Epithelial cell of proximal tubule (primary cell): ENCODE measurements around the gene SLC26A2. TPM values are rescaled to one million over a fixed set of nuclear protein-coding genes. Genes with fewer than 3 reads are reported as not detected.

Experiments used
- DNase-seq: peaks from one replicate; pipeline ENCODE4 v3.0.0-alpha.2; 2011; ENCODE audit warnings: low read depth
- H3K4me3 ChIP-seq: 2 replicates; pipeline ENCODE4 v1.5.1; 2011; ENCODE audit warnings: low read depth, mild to moderate bottlenecking, low read length
- CTCF ChIP-seq: conservative IDR thresholded peaks from 2 replicates; pipeline ENCODE4 v1.5.1; 2012; ENCODE audit warnings: low read depth, mild to moderate bottlenecking, low read length
- total RNA-seq: library from RNA; depleted of rRNA; stranded (reverse); fragments of >200 nt; gene quantifications from 2 replicates; pipeline ENCODE4 v1.2.3, GENCODE V29; 2015

The SLC26A2 gene
- total RNA-seq, 1 donor from 2014 or later, result 11.9 TPM

GRCh38 chr5:149979896-149980295, 19.3 kb downstream of the SLC26A2 start:
- H3K4me3 ChIP-seq, result no peak overlapping the region
- no peak for DNase-seq
- no peak for TF ChIP-seq CTCF

- no peak for DNase-seq
- no peak for TF ChIP-seq CTCF
- no peak overlapping the region for H3K4me3 ChIP-seq
Measured at GRCh38 chr5:149981206-149981605, 20.6 kb downstream of the SLC26A2 start.

DNA sequence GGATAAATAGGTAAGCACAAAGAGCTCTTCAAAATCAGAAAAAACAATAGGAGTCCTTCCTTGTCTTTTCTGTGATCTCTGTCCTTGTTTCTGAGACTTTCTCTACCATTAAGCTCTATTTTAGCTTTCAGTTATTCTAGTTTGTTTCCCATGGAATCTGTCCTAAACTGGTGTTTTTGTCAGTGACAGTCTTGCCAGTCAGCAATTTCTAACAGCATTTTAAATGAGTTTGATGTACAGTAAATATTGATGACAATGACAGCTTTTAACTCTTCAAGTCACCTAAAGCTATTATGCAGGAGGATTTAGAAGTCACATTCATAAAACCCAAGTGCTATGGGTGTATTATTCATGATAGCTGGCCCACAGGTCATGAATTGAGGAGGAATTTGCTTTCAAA, 21.9 kb downstream of the SLC26A2 start:
- DNase-seq, result no peak
- H3K4me3 ChIP-seq, result no peak overlapping the region
- no peak for TF ChIP-seq CTCF

DNA sequence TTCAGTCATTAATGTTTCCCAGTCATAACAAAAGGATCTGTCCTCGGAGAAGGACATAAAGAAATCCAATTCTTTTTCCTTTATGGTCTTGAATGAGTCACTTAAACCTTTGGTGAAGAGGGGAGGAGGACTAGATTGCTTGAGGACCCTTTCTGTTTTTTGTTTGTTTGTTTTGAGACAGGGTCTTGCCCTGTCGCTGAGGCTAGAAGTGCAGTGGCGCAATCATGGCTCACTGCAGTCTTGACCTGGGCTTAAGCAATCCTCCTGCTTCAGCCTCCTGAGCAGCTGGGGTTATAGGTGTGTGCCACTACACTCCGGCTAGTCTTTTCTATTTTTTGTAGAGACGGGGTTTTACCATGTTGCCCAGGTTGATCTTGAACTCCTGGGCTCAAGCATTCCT, 27.6 kb downstream of the SLC26A2 start:
- no peak overlapping the region for H3K4me3 ChIP-seq
- no peak for DNase-seq
- TF ChIP-seq CTCF, result no peak

DNA sequence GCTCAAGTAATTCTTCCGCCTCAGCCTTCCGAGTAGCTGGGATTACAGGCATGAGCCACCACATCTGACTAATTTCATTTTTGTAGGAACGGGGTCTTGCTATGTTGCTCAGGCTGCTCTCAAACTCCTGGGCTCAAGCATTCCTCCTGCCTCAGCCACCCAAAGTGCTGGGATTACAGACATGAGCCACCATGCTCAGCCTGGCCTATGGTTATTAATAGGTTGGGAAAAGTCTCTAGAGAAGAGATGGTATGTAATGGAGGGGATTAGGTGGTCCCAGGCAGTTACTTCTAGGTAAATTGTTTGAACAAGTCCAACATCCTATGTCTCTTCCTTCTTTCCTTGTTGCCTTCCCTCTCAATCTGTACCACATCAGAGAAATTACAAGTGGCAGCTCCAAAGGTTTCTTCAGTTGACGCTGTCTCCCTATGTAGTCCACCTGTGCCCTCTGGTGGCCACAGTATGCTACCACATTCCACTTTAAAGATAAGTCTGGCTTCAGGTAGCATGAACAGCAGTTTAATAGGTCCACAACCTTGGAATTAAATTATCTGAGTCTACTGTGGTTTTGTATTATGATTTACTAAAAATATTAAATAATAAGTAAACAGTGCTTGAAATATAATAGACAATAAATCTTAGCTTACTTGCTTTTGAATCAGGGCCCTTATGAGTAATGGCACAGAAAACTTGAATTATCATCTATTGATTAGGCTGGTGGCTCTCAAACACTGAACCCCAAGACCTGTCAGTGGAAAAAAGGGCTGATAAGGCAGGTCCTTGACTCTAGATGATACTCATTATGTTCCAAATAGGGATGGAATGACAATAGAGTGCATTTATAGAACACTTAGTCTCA, 30.2 kb downstream of the SLC26A2 start:
- DNase-seq, result no peak
- no peak overlapping the region for H3K4me3 ChIP-seq

GRCh38 chr5:149993471-149993870, 32.9 kb downstream of the SLC26A2 start:
- no peak for DNase-seq
- TF ChIP-seq CTCF, result no peak
- H3K4me3 ChIP-seq, result no peak overlapping the region

More for the DNA sequence above, 30.2 kb downstream of the SLC26A2 start:
- peak; percentile 97 for TF ChIP-seq CTCF
